NCI-H2196 treated with DMSO at 0.1 percent for 48 hours (cell line): ENCODE data around the gene RECQL5.
A peak's percentile ranks its signal among the peaks of the same experiment; 100 is the strongest.

Experiments
- DNase-seq: peaks from one replicate; lab custom pipeline; 2025; ENCODE audit not compliant: unreplicated experiment; lab: John Stamatoyannopoulos, UW

Gene RECQL5

DNA sequence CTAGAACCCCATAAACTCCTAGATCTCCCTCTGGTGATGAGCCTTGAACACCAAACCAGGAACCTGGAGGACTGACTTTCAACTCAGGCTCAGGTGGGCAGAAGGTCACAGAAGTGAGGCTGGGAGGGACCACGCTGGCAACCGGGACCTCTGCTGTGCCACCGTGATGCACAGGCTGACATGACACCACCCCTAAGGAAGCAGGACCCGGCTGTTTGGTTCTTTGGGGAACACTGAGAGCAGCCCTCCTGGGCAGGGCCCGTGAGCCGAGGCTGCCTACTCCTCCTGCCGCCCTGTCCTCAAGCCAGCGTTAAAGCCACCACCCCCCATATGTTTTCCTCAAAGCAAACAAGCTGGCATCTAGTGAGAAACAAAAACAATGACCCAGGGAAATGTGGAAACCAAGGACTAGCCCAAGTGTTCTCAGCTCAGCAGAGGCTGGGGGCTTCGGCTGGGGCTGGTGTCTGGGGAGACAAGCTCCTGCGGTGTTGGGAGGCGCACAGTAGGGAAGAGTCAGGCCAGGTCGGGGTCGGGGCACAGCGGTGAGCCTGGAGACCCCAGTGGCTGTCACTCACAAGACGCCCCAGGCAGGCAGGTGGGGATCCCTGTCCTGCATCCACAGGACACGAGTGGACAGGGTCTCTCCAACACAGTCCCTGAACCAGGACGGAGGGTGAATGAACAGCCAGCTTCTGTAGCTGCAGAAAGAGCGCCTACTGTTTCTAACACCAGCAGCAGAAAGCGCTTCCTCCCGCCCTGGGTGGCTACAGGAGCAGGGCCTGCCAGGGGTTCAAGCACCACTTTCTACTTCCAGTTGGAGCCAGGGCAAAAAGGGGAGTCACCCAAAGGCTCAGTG lies 32.0 kb downstream of the RECQL5 start:
- DNase-seq: no peak

DNA sequence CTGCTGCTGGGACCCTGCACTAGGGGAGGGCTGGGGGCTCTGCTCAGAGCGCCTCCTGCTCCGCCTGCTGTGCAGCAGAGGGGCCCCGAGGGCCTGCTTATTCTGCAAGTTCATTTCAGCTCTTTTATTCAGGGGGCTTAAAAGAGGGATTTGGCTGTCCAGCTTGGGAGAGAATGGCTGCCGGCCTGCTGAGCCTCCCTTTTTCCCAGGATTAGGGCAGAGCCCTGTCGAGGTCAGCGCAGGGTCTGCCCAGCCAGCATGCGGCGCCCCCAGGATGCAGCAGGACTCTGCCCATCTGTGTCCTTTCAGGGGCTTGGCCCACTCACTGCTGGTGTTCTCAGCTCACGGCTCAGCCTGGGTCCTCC lies 32.6 kb downstream of the RECQL5 start:
- DNase-seq: no peak

DNA sequence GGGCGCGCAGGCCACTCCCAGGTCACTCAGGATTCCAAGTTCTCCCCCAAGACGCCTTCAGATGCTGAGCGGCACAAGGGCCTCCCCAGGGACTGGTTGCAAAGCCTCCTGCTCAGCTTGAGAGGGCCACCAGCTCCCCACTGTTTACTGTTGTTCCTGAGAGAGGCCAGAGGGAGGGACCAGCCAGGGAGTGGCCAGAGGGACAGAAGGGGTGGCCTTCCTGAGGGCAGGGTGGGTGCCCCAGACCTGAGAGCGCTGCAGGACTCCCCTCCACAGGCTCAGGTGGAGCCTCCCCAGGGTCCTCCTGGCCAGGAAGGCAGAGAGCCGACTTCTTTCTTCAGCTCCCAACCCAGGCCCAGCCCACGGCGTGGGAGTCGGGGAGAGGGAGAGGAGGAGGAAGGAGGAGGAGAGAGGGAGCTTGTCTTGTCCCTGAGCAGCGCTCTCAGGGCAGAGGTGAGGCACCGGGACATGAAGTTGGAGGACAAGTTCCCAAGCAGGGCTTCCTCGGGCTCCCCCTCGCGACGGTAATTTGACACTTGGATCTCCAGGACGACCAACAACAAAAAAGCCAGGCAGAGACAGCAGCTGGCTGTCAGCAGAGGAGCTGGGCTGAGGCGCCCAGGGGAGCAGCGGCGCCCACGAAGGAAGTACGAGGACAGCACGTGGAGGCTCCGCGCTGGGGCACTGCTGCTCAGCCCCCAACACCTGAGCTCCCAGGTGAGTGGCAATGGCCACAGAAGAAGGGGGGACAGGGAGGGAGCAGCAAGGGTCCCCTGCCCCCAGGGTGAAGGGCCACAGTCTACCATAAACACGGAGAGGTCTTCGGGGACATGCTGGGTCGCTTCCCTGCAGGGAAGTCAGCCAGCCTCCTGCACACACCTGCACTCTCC lies 33.2 kb downstream of the RECQL5 start:
- DNase-seq: peak; percentile 80

DNA sequence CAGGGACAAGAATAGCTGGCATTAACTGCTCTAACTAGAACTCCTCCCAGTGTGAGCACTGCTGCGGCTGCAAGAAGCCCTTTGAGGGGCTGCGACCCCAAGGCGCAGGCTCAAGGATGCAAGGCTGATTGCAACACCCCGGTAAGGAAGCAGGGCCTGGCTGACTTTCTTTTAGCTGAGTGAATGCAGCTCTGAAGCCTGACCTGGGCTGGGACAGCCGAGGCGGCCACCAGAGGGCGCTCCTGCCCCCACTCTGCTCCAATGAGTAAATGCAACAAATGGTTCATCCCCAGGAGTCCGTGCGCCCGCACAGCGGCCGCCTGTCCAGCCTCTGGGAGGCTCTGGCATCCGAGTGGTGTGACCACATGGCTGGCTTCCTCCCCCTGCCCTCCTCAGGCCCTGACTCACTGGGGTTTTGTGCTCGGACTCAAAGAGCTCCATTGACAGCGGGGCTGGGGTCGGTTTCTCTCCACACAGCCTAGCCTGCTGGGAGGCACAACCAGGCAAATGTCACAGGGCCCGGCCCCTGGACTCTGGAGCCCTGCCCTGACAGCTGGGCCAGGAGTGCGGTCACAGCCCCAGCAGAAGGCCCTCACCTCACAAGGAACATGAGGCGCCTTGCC lies 34.0 kb downstream of the RECQL5 start, which contains the start of gene SMIM5:
SMIM5 (plus strand) TSS at position 572 of the 623 bp plus-strand sequence. CDS start 6,768 bp downstream, outside the sequence.
- peak; percentile 61 for DNase-seq

DNA sequence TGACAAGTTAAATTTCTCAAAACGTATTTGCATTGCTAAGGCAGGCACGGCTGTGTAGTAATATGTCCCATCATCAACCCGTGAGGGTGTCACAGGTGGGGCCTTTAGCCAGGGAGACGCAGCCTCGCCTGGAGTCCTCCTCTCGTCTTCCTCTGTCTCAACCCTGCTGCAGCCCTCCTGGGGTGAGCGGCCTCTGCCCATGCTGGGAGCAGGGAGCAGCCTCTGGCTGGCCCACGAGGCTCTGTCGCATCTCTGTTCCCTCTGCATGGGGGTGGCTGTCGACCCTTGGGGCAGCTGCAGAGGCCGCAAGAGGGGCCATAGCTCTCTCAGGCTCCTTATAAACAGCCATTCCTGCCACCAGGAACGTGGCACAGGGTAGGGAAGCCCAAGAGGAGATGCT lies 34.5 kb downstream of the RECQL5 start:
- no peak for DNase-seq

DNA sequence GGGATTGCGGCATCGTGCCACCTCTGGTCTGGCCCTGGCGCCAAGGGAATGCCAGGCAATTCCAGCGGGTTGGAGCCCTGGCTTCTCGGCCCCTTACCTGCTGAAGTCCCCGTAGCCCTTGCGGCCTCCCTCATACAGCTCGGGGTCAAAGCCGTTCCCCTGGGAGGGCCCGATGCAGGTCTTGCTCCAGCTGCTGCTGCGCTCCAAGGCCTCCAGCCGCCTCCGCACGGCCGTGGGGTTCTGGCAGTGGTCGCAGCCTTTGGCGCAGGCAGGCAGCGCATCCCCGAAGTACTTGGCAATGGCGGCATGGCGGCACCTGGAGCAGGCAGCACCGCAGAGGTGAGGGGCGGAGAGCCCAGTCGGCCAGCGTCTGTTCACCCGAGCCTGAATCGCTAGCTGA lies 35.6 kb downstream of the RECQL5 start:
- DNase-seq: no peak

DNA sequence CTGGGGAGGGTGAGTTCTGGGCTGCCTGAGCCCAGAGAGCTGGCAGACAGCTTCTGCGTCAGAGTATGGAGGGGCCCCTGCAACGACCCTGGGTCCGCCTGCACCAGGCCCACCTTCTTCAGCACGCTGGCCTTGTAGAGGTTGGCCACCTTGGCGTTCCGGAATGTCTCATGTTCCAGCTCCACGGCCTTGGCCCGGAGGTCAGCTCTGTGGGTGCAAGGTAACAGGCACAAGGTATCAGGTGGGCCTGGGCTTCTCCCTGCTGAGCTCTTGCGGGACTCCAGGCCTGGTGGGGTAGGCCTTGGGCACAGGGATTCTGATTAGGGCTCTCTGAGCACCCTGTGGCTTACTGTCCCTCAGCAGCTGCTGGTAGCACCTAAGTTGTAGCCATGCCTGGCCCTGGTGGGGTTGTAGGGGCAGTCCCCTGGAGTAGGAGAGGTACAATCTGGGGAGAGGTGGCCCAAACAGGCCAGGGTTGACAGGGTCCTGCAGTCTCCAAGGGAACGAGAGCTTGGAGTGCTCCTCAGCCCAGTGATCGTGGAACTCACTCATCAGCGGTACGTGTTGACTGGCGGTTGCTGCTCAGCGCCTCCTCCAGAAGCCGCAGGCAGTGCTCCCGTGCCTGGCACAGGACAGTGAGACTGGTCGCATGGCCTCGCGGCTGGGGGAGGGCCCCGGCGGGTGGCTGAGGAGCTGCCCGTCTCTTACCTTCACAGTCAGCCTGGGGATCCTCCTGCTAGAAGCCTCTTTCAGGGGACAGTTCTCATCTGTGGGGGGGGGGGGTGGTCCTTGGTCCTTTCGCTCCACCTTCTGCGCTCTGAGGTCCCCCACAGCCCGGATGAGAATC lies 36.7 kb downstream of the RECQL5 start:
- DNase-seq: no peak

DNA sequence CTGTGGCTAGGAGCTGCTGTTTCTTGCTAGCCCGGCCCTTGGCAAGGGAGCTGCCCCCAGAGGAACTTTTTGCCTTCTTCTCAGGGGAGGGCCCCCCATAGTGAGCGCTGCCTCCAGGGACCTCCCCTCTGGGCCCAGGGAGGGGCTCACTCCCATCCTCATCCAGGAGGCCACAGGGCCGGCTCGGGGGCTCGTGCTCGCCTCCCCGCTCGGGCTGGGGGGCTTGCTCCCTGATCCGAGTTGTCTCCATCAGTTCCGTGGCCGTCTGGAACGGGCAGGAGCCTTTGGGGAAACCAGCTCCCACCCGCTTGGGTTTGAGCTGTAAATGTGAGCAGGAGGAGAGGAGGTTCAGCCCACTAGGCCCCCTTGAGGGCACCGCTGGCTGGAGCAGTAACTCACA lies 37.8 kb downstream of the RECQL5 start:
- no peak for DNase-seq

DNA sequence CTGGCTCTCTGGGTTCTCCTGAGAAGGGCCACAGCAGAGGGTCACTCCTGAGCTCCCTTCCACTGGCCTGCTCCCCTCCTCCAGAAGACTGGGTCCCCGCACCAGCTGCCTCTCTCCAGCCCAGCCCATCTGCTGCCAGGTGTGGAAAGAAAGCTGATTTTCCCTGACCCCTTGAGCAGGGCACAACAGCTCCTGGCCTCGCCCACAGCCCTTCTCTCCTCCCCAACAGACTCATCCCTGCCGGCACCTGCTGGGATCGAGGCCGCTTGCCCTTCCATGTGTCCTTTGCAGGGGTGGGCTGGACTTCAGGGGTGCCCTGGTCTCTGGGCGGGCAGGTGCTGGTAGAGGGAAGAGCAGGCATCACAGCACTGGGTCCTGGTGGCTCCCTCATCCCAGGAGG lies 38.5 kb downstream of the RECQL5 start:
- DNase-seq: no peak

DNA sequence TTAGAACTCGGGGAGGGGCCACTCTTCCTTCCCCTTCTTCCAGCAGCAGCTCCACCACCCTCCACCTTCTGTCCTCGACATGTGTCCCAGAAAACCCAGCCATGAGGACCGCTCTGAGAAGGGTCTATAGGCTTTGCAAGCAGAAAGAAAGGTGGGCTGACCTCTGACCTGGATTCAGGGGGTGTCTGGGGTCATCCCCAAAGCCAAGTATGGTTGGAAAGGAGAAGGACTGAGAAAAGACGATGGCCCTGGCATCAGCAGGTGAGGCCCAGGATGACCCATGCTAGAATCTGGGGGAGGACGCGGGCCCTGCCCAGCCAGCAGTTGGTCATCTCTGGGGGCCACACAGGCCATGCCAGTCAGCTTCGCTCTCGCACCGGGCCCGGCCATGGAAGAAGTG lies 39.9 kb downstream of the RECQL5 start:
- no peak for DNase-seq

DNA sequence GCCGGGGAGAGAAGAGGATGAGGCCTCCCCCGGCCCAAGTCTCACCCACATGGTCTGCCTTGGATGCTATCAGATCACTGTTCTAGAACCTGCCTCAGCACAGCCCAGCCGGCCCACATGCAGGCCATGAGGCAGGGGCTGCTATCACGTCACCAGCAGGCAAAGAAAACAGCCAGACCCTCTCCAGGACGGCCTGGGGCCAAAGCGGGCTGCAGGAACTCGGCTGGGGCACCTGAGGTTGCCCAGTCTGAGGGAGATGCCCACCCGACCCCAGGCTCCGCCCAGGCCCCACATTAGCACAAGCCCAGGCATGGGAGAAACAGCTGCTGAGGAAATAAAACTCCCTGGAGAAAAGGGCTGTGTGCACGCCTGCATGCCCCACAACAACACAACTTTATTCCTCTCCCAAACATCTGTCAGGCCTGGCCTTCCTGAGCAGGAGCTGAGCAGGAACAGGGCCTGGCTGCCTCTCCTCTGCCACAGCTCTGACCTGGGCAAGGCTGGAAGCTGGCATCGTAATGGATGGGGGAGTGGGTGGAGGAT lies 40.4 kb downstream of the RECQL5 start:
- DNase-seq: no peak

DNA sequence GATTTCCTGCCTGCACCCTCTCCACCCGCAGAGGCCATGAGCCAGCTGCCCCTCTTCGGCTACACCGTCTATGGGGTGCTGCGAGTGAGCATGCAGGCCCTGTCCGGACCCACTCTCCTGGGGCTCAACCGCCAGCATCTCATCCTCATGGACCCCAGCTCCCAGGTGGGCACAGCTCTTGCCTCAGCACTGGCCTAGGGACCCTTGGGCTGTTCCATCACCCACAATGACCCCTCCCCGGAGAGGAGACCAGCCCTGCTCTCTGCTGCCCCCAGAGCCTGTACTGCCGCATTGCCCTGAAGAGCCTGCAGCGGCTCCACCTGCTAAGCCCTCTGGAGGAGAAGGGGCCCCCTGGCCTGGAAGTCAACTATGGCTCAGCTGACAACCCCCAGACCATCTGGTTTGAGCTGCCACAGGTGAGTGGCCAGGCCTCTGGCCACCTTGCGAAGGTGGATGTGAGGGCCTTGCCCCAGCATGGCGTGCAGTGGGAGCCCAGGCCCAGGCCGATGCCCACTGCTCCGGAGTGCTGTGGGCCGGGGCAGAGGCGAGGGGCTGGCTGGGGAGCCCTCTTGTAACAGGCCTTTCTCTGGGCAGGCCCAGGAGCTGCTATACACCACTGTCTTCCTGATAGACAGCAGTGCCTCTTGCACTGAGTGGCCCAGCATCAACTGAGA lies 41.0 kb downstream of the RECQL5 start:
- no peak for DNase-seq

DNA sequence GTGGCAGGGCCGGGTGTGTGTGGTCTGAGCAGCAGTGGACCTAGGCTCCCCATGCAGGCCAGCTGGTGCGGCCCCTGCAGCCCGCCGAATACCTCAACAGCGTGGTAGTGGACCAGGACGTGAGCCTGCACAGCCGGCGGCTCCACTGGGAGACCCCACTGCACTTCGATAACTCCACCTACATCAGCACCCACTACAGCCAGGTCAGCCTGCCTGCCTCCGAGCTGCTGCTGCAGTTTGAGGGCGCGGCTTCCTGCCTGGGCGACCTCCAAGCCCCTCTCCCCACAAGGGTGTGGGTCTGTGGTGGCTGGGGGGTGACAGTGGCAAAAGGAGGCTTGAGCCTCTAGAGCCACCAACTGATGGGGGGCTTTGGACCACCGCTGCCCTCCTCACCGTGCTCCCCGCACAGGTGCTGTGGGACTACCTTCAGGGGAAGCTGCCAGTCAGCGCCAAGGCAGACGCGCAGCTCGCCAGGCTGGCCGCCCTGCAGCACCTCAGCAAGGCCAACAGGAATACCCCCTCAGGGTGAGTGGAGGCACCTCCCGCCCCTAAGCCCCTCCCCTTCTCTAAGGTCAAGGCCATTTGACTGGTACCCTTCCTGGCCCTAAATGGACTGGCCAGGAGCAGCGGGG lies 42.1 kb downstream of the RECQL5 start:
- no peak for DNase-seq

DNA sequence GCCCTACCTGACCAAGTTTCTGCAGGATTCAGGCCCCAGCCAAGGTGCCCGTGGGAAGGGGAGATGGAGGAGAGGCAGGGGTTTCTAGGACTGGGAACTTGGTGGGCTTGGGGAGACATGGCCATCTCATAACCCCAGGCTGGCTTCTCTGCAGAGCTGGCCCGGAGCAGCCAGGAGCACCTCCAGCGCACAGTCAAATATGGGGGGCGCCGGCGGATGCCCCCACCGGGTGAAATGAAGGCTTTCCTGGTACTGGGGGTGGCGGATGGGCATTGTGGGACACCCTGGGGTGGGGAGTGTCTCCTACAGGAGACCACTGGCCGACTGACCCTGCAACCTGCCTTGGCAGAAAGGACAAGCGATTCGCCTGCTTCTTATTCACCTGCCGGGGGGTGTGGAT lies 42.9 kb downstream of the RECQL5 start:
- DNase-seq: no peak

DNA sequence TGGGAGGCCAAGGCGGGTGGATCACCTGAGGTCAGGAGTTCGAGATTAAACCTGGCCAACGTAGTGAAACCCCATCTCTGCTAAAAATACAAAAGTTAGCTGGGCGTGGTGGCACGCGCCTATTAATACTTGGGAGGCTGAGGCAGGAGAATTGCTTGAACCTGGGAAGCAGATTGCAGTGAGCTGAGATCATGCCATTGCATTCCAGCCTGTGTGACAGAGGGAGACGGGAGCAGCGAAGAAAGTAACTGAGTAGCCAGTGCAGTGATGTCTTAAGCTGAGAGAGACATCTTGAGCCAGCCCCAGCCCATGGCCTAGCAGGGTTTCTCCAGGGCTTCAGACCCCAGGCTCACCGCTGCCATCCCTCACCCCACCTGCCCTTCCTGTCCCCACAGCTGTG lies 43.6 kb downstream of the RECQL5 start:
- no peak for DNase-seq

DNA sequence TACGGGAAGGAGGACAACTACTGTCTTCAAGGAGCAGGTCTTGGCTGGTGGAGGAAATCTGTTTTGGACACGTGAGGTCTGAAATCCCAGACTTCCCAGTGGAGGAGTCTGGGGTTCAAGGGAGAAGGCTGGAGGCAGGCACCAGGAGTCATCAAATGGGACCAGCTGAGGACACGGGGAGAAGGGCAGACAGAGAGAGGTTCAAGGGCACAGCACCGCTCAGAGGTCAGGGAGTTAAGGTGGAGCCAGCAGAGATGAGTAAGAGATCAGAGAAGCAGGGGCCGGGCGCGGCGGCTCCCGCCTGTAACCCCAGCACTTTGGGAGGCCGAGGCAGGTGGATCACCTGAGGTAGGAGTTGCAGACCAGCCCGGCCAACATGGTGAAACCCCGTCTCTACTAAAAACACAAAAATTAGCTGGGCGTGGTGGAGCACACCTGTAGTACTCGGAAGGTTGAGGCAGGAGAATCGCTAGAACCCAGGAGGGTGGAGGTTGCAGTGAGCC lies 44.1 kb downstream of the RECQL5 start:
- DNase-seq: no peak

DNA sequence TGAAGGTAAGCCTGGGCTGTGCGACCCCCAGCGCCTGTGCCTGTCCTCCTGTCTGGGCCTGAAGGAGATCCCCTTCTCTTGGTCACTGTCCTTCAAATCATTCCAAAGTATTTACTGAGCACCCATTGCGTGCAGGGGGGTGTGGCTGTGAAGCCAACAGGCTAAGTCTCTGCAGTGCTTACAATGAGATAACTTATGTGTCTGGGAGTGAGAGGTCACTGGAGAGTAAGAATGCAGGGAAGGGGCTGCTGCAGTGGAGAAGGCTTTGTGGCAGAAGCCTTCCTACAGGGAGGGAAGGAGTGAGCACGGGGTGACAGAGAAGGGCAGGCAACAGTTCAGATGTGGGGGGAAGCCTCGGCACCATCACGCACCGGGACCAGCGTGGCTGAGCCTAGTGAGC lies 44.9 kb downstream of the RECQL5 start:
- no peak for DNase-seq

DNA sequence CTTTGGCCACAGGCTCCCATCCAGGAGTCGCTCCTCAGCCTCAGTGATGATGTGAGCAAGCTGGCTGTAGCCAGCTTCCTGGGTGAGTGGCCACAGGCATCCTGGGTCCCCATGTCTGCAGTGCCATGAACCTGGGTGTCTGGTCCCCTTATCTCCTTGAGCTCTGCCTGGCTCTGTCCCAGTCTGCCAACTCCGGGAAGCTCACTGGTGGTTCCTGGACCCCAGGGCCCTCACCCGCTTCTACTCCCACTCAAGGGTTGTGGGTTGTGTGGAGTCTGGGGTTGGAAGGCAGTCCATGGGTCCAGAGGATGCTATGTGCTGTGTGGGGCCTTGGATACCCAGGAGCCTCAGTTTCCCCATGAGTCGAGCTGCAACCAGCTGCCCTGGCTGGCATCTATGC lies 45.5 kb downstream of the RECQL5 start:
- no peak for DNase-seq
